Measurements from ENCODE around the gene NOX3.

GRCh38 chr6:155461556-155461955 lies 5.9 kb upstream of the NOX3 start:
- no peak for TF ChIP-seq CTCF (IDR thresholded peaks at IDR 0.05)
- no peak for TF ChIP-seq POLR2A (IDR thresholded peaks at IDR 0.05)
